ENCODE measurements around the gene MTFR1L. TPM values are rescaled to one million over a fixed set of nuclear protein-coding genes. Genes with fewer than 3 reads are reported as not detected.

MTFR1L gene
- total RNA-seq, 1 donor from 2014 or later = 46.3 TPM

GRCh38 chr1:25798666-25799351, 20.9 kb upstream of the MTFR1L start:
- Histone ChIP-seq H3K27me3 (ENCODE audit: control insufficient read depth, insufficient read depth, low read length) (no peaks in the 10 kb centered on the region), H3K36me3 (ENCODE audit: control insufficient read depth, insufficient read depth, low read length) (no peaks in the 10 kb centered on the region), H3K4me3 (ENCODE audit: low read depth, low read length) (no peak overlapping the region)
- TF ChIP-seq CTCF (IDR thresholded peaks at IDR 0.05; ENCODE audit: insufficient read depth, low read length, poor library complexity, severe bottlenecking) = no peak
- DNase-seq (ENCODE audit: low read depth) = no peak

GRCh38 chr1:25799352-25799934, 20.3 kb upstream of the MTFR1L start:
- no peak for TF ChIP-seq CTCF (IDR thresholded peaks at IDR 0.05; ENCODE audit: insufficient read depth, low read length, poor library complexity, severe bottlenecking)
- no peak for DNase-seq (ENCODE audit: low read depth)
- H3K36me3 ChIP-seq (ENCODE audit: control insufficient read depth, insufficient read depth, low read length) = no peaks in the 10 kb centered on the region
- no peaks in the 10 kb centered on the region for H3K27me3 ChIP-seq (ENCODE audit: control insufficient read depth, insufficient read depth, low read length)
- H3K4me3 ChIP-seq (ENCODE audit: low read depth, low read length) = peak overlapping the region; percentile 39

GRCh38 chr1:25799935-25800702, 19.6 kb upstream of the MTFR1L start, which contains the start of gene SELENON:
Gene SELENON, plus strand, starts transcription at chr1:25800193. Its CDS starts 38 bp downstream, at chr1:25800231.
- no peak for DNase-seq (ENCODE audit: low read depth)
- H3K27me3 ChIP-seq (ENCODE audit: control insufficient read depth, insufficient read depth, low read length) = no peaks in the 10 kb centered on the region
- no peak for TF ChIP-seq CTCF (IDR thresholded peaks at IDR 0.05; ENCODE audit: insufficient read depth, low read length, poor library complexity, severe bottlenecking)
- H3K36me3 ChIP-seq (ENCODE audit: control insufficient read depth, insufficient read depth, low read length) = no peaks in the 10 kb centered on the region
- H3K4me3 ChIP-seq (ENCODE audit: low read depth, low read length) = peak within 1 kb of the TSS; percentile 61

- no peaks in the 10 kb centered on the region for H3K27me3 ChIP-seq (ENCODE audit: control insufficient read depth, insufficient read depth, low read length)
- TF ChIP-seq CTCF (IDR thresholded peaks at IDR 0.05; ENCODE audit: insufficient read depth, low read length, poor library complexity, severe bottlenecking) = no peak
These were observed 18.9 kb upstream of the MTFR1L start for GRCh38 chr1:25800703-25801377.

GRCh38 chr1:25802915-25803314, 16.8 kb upstream of the MTFR1L start:
- TF ChIP-seq CTCF (IDR thresholded peaks at IDR 0.05; ENCODE audit: insufficient read depth, low read length, poor library complexity, severe bottlenecking) = no peak

More at GRCh38 chr1:25800703-25801377, 18.9 kb upstream of the MTFR1L start:
- Histone ChIP-seq H3K4me3 (ENCODE audit: low read depth, low read length) (peak overlapping the region; percentile 61), H3K36me3 (ENCODE audit: control insufficient read depth, insufficient read depth, low read length) (no peaks in the 10 kb centered on the region)
- DNase-seq (ENCODE audit: low read depth) = no peak

More at GRCh38 chr1:25802915-25803314, 16.8 kb upstream of the MTFR1L start:
- DNase-seq (ENCODE audit: low read depth) = no peak
- H3K4me3 ChIP-seq (ENCODE audit: low read depth, low read length) = no peak overlapping the region
- no peaks in the 10 kb centered on the region for H3K27me3 ChIP-seq (ENCODE audit: control insufficient read depth, insufficient read depth, low read length)
- H3K36me3 ChIP-seq (ENCODE audit: control insufficient read depth, insufficient read depth, low read length) = no peaks in the 10 kb centered on the region

Data from kidney epithelial cell (primary cell).